Type B pancreatic cell (in vitro differentiated cells): ENCODE results near the gene KCNT2. TPM values are rescaled to one million over a fixed set of nuclear protein-coding genes. Genes with fewer than 3 reads are reported as not detected.
"Not testable (repeated sequence)": the region's sequence is repeated elsewhere in the genome, so short reads cannot be mapped to it uniquely, and the experiment has no call there.

ENCODE experiments used
- DNase-seq: peaks from one replicate; pipeline ENCODE4 v3.0.0; 2021; ENCODE audit warnings: mixed read lengths; ENCODE audit not compliant: unreplicated experiment; ENCODE audit errors: extremely low spot score
- H3K27ac Mint-ChIP-seq: 2 replicates; pipeline ENCODE4 v1.8.0; 2021; ENCODE audit warnings: mild to moderate bottlenecking, mixed read lengths
- H3K27me3 Mint-ChIP-seq: 2 replicates; pipeline ENCODE4 v1.8.0; 2021; ENCODE audit warnings: mixed read lengths
- H3K36me3 Mint-ChIP-seq: 2 replicates; pipeline ENCODE4 v1.8.0; 2021; ENCODE audit warnings: mixed read lengths
- H3K4me1 Mint-ChIP-seq: one replicate; pipeline ENCODE4 v1.8.0; 2021; ENCODE audit warnings: mixed read lengths; ENCODE audit not compliant: unreplicated experiment
- H3K4me3 Mint-ChIP-seq: 2 replicates; pipeline ENCODE4 v1.8.0; 2021; ENCODE audit warnings: mild to moderate bottlenecking, mixed read lengths
- H3K9me3 Mint-ChIP-seq: 2 replicates; pipeline ENCODE4 v1.8.0; 2021; ENCODE audit warnings: mixed read lengths
- total RNA-seq: library from RNA; stranded (reverse); gene quantifications from 2 replicates; pipeline ENCODE4 v1.2.1, GENCODE V29; 2021; ENCODE audit warnings: low replicate concordance
- TF ChIP-seq, protein P1 (sequence below): fragments of 200-600 bp; sonication (generic); conservative IDR thresholded peaks from 2 replicates; pipeline ENCODE4 v1.5.0; 2021; ENCODE audit warnings: antibody characterized with exemption, mild to moderate bottlenecking

Gene KCNT2
- total RNA-seq, 1 donor from 2014 or later, result 10.9 TPM

DNA sequence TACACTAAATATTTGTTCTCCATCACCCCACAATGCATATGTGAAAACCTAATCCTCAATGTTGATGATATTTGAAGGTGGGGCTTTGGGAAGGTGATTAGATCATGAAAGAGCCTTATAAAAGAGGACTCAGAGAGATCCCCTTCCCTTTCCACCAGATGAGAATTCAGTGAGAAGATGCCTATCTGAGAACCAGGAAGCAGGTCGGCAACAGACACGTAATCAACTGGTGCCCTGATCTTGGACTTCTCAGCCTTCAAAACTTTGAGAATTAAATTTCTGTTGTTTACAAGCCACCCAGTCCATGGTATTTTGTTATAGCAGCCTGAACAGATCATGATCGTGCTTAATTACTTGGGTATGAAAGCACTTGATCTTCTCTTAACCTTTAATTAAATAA is 329.4 kb downstream of the KCNT2 start:
- no peak overlapping the region for H3K4me3 Mint-ChIP-seq
- no peak overlapping the region for H3K27ac Mint-ChIP-seq
- TF ChIP-seq, protein P1, sequence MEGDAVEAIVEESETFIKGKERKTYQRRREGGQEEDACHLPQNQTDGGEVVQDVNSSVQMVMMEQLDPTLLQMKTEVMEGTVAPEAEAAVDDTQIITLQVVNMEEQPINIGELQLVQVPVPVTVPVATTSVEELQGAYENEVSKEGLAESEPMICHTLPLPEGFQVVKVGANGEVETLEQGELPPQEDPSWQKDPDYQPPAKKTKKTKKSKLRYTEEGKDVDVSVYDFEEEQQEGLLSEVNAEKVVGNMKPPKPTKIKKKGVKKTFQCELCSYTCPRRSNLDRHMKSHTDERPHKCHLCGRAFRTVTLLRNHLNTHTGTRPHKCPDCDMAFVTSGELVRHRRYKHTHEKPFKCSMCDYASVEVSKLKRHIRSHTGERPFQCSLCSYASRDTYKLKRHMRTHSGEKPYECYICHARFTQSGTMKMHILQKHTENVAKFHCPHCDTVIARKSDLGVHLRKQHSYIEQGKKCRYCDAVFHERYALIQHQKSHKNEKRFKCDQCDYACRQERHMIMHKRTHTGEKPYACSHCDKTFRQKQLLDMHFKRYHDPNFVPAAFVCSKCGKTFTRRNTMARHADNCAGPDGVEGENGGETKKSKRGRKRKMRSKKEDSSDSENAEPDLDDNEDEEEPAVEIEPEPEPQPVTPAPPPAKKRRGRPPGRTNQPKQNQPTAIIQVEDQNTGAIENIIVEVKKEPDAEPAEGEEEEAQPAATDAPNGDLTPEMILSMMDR, result no peak
- DNase-seq, result no peak
- no peaks in the 10 kb centered on the region for H3K9me3 Mint-ChIP-seq
- H3K4me1 Mint-ChIP-seq, result no peaks in the 10 kb centered on the region
- H3K36me3 Mint-ChIP-seq, result no peaks in the 10 kb centered on the region
- H3K27me3 Mint-ChIP-seq, result no peaks in the 10 kb centered on the region

DNA sequence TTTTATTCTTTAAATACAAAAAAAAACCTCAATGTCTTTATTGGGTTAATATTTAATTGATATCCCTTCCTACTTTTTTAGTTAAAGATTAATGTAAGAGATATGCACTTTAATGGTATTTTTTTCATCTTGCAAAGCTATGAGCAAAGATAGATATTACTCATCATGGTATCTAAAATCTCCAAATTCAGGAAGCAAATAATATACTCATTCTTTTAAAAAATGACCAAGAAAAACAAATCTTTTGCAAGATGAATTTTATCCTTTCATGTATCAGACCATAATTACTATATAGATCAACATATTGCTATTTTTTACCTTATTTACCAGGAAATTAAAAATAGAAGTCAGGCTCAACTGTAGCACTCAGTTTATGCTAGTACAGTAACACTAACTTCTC is 330.4 kb downstream of the KCNT2 start:
- TF ChIP-seq, protein P1, result no peak

DNA sequence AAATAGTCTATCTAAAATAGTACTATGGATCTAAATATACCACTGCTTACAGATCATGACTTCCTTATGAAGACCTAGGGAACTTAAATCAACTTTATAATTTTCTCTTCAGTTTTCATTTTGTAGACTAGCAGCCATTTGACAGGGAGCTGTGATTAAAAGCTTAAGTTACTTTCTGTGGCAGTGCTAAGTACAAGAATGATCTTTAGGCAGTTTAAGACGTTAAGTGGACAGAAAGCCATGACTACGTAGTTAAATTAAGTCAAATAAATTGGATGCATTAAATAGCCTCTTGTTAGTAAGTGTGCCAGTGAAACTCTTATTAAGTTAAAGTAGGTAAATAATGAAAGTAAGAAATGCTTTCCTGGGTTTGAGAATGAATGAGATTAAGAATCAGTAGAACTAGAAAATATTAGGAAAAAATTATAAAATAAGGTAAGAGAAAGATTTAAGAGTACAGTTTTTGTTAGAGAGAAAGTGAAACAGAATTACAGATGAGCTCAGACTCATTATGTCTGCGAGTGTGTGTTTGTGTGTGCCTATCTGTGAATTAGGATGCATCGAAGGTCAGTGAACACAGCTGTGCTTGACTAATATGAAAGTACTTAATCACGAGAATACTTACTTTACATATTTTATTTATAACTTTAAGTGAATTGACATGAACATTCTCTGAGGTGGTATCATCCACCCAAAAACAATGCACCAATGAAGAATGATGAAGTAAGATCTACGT is 336.9 kb downstream of the KCNT2 start:
- H3K9me3 Mint-ChIP-seq, result no peaks in the 10 kb centered on the region
- TF ChIP-seq, protein P1, result no peak
- H3K36me3 Mint-ChIP-seq, result no peaks in the 10 kb centered on the region
- DNase-seq, result no peak
- no peak overlapping the region for H3K27ac Mint-ChIP-seq
- no peaks in the 10 kb centered on the region for H3K4me1 Mint-ChIP-seq
- no peaks in the 10 kb centered on the region for H3K27me3 Mint-ChIP-seq
- no peak overlapping the region for H3K4me3 Mint-ChIP-seq

More for the DNA sequence above, 330.4 kb downstream of the KCNT2 start:
- Mint-ChIP-seq H3K36me3 (no peaks in the 10 kb centered on the region), H3K9me3 (no peaks in the 10 kb centered on the region), H3K4me1 (no peaks in the 10 kb centered on the region), H3K27ac (no peak overlapping the region), H3K4me3 (no peak overlapping the region), H3K27me3 (no peaks in the 10 kb centered on the region)
- DNase-seq, result no peak

DNA sequence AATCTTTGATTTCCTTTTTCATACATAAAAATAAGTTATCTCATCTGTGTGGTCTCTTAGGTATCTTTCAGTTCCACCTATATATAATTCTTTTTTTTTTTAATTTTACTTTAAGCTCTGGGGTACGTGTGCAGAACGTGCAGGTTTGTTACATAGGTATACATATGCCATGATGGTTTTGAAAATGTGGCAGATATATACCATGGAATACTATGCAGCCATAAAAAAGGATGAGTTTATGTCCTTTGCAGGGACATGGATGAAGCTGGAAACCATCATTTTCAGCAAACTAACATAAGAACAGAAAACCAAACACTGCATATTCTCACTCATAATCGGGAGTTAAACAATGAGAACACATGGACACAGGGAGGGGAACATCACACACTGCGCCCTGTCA is 345.2 kb downstream of the KCNT2 start:
- DNase-seq, H3K9me3 Mint-ChIP-seq, H3K27me3 Mint-ChIP-seq, H3K4me1 Mint-ChIP-seq, H3K4me3 Mint-ChIP-seq, H3K36me3 Mint-ChIP-seq, H3K27ac Mint-ChIP-seq: not testable (repeated sequence)

DNA sequence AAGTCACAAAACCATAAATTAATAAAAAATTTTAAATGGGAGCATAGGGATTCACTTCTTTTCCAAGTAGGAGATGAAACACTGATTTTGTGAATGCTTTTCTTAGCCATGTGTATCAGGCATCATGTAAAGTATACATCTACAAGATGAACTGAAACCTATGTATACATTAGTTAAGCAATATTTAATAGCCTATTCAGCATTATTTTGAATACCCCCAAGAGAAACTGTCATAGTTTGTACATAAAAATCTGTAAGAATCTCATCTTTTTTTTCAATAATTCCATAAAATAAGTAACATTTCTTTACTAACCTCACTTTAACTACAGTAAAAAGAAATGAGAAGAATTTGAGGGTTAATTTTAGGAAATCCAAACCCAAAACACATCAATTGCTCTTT is 348.0 kb downstream of the KCNT2 start:
- Mint-ChIP-seq H3K4me3 (no peak overlapping the region), H3K9me3 (no peaks in the 10 kb centered on the region), H3K27me3 (no peaks in the 10 kb centered on the region), H3K4me1 (no peaks in the 10 kb centered on the region), H3K36me3 (no peaks in the 10 kb centered on the region), H3K27ac (no peak overlapping the region)
- TF ChIP-seq, protein P1, result no peak
- DNase-seq, result no peak

DNA sequence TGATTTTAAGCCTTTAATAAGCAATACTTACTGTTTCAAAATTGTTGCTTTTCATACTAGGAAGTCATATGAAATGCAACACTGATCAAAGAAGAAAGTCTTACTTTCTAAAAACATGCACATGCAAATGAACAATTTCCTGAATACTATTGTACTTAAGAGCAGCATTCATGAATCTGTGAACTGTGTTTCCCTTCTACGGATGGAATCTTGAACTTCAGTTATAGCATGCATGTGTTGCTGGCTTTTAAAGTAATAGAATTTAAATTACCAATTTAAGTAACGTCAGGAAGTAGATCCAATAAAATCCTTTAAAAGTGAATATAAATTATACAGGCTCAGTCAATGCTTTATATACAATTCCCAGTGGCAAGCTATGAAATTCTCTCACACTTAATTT is 348.9 kb downstream of the KCNT2 start:
- Mint-ChIP-seq H3K36me3 (no peaks in the 10 kb centered on the region), H3K4me3 (no peak overlapping the region), H3K9me3 (no peaks in the 10 kb centered on the region), H3K27ac (no peak overlapping the region), H3K4me1 (no peaks in the 10 kb centered on the region), H3K27me3 (no peaks in the 10 kb centered on the region)
- TF ChIP-seq, protein P1, result no peak
- no peak for DNase-seq
